ENCODE results near the gene BLTP2. TPM values are rescaled to one million over a fixed set of nuclear protein-coding genes. Genes with fewer than 3 reads are reported as not detected.
"Not testable (repeated sequence)": the region's sequence is repeated elsewhere in the genome, so short reads cannot be mapped to it uniquely, and the experiment has no call there.

Gene BLTP2
- total RNA-seq: 135 and 142 TPM in 2 replicates

GRCh38 chr17:28644787-28645575 is at the start of gene BLTP2:
Gene BLTP2, minus strand, starts transcription at chr17:28645158. Its CDS starts 102 bp downstream, at chr17:28645056.
- peak; percentile 88 to 97 for DNase-seq (ENCODE audit: low read depth in 2 of 2)

DNA sequence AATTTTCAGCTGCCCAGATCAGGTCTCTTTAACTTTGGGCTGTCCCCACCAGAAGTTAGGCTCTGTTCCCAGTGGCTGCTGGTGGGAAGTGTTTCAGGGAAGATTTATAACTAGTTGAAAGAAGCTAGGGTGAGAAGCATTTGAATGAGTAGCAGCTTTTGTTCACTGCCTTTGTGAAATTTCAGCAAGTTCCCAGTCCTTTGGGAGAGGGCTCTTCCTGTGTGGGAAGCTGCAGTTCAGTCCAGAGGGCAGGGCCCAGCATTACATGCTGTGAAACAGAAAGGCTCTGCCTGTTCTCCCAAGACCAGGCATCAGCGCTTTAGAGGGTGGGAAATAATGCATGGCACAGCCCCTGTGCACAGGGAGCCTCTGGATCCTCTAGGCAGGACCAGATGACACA is 48.9 kb upstream of the BLTP2 start:
- DNase-seq (ENCODE audit: low read depth in 2 of 2): no peak

- DNase-seq (ENCODE audit: low read depth in 2 of 2): no peak
These were observed 44.1 kb upstream of the BLTP2 start for GRCh38 chr17:28689011-28689410.

DNA sequence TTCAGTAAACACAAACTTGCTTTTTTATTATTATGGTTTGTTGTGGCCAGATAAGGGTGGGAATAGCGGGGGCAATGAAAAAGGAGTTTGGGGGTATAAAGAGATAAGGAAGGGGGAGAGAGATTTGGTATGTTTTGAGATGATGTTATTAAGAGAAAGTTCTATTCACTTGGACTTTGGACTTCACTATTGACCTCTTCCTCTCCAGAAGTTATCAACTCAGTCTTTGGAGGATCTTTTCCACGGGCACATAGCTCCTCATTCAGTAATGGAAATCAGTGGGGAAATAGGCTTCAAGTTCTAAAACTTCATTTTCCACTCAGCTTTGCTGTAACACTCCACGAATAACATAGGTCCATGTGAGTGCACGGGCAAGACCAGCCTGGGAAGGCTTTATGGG is 43.5 kb upstream of the BLTP2 start:
- no peak for DNase-seq (ENCODE audit: low read depth in 2 of 2)

- DNase-seq (ENCODE audit: low read depth in 2 of 2): no peak
These were observed 41.3 kb upstream of the BLTP2 start for GRCh38 chr17:28686296-28686695.

- no peak for DNase-seq (ENCODE audit: low read depth in 2 of 2)
These were observed 40.4 kb upstream of the BLTP2 start for GRCh38 chr17:28685366-28685765.

- DNase-seq (ENCODE audit: low read depth in 2 of 2): no peak
These were observed 40.0 kb upstream of the BLTP2 start for GRCh38 chr17:28684963-28685362.

GRCh38 chr17:28682655-28683054 is 37.7 kb upstream of the BLTP2 start:
- no peak for DNase-seq (ENCODE audit: low read depth in 2 of 2)

GRCh38 chr17:28675980-28676379 is 31.0 kb upstream of the BLTP2 start:
- no peak for DNase-seq (ENCODE audit: low read depth in 2 of 2)

DNA sequence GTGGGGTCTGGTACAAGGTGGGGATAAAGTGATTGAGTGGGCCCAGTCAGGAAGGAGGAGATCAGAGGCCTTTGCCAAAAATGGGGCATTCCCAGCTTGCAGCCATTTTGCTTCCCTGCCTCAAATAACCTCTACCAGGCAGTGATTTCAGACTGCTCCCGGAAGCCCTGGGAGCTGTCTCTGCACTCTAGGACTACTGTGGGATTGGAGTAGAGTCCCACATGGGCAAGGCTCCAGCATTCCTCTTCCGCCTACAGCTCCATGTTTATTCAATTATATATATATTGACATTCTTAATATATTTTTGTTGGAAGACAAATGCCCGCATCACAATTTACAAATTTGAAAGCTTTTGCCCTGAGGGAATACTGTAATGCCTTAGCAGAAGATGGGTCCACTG is 30.5 kb upstream of the BLTP2 start:
- DNase-seq (ENCODE audit: low read depth in 2 of 2): no peak

DNA sequence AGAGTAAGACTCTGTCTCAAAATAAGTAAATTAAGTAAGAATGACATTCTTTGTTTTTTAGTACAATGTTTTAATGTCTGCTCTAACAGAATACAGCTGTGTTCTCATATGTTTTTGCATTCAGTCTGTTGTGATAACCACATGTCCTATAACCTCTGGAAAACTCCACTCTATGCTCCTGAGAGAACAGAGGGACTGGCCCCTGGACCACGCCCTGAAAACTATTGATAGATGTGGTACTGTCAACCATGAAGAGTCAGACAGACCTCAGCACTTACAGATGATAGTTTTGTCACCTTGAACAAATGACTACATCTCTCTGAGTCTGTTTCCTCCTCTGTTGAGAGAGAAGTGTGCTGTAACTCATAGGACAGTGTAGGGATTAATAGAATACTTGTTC is 25.0 kb upstream of the BLTP2 start:
- no peak for DNase-seq (ENCODE audit: low read depth in 2 of 2)

DNA sequence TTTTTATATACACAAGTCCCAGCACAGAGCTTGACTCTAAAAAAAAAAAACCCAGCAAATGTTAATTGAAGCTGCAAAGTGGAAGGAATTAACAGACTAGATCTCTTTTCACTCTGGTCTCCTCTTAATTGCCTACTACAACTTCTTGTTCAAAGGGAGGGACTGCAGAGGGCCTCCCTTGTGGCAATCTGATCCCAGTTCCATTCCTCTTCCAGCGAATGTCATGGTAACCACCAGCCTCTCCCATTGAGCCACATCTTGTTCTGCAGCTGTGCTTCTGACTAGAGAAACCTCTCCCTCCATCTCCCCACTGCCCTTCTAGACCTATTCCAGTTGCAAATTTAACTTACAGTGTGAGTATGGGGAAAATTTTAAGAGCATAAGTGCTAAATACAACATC is 22.9 kb upstream of the BLTP2 start:
- DNase-seq (ENCODE audit: low read depth in 2 of 2): no peak

GRCh38 chr17:28665994-28666393 is 21.0 kb upstream of the BLTP2 start:
- DNase-seq (ENCODE audit: low read depth in 2 of 2): no peak

DNA sequence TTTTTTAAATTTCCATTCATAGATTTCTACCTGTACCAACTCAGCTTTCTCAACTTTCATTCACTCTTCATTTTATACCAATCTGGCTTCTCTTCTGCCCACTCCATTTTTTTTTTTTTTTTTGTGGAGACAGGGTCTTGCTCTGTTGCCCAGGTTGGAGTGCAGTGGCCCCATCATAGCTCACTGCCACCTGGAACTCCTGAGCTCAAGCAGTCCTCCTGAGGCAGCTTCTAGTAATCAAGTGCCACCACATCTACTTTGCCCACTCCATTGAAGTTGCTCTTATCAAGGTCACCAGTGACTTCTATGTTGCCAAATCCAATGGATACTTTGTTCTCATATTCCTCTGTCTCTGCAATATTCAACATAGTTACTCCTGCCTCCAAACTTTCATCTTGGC is 18.8 kb upstream of the BLTP2 start:
- DNase-seq (ENCODE audit: low read depth in 2 of 2): no peak

GRCh38 chr17:28662527-28662829 is 17.5 kb upstream of the BLTP2 start:
- no peak for DNase-seq (ENCODE audit: low read depth in 2 of 2)

- peak; percentile 75 to 89 for DNase-seq (ENCODE audit: low read depth in 2 of 2)
These were observed 16.9 kb upstream of the BLTP2 start, which contains the start of the genes SDF2 and SUPT6H for GRCh38 chr17:28661635-28662526. Gene SDF2, minus strand, starts transcription at chr17:28661906. Its CDS starts 30 bp downstream, at chr17:28661876. Gene SUPT6H, plus strand, starts transcription at chr17:28662205. Its CDS starts 11,197 bp downstream, at chr17:28673402.

DNA sequence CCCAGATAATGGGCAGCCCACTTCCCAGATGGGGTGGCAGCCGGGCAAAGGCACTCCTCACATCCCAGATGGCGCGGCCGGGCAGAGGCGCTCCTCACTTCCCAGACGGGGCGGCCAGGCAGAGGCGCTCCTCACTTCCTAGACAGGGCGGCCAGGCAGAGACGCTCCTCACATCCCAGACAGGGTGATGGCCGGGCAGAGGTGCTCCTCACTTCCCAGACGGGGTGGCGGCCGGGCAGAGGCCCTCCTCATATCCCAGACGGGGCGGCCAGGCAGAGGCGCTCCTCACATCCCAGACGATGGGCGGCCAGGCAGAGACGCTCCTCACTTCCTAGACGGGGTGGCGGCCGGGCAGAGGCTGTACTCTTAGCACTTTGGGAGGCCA is 14.5 kb upstream of the BLTP2 start:
- DNase-seq (ENCODE audit: low read depth in 2 of 2): not testable (repeated sequence)

DNA sequence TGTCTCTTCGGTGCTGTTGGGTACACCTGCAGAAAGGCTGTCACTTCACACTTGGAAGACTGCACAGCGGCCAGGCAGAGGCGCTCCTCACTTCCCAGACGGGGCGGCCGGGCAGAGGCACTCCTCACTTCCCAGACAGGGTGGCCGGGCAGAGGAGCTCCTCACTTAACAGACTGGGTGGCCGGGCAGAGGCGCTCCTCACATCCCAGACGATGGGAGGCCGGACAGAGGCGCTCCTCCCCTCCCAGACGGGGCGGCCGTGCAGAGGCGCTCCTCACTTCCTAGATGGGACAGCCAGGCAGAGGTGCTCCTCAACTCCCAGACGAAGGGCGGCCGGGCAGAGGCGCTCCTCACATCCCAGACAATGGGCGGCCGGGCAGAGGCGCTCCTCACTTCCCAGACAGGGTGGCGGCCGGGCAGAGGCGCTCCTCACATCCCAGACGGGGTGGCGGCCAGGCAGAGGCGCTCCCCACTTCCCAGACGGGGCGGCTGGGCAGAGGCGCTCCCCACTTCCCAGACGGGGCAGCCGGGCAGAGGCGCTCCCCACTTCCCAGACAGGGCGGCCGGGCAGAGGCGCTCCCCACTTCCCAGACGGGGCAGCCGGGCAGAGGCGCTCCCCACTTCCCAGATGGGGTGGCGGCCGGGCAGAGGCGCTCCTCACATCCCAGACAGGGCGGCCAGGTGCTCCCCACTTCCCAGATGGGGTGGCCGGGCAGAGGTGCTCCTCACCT is 14.0 kb upstream of the BLTP2 start:
- not testable (repeated sequence) for DNase-seq (ENCODE audit: low read depth in 2 of 2)

GRCh38 chr17:28658342-28658741 is 13.4 kb upstream of the BLTP2 start:
- not testable (repeated sequence) for DNase-seq (ENCODE audit: low read depth in 2 of 2)

DNA sequence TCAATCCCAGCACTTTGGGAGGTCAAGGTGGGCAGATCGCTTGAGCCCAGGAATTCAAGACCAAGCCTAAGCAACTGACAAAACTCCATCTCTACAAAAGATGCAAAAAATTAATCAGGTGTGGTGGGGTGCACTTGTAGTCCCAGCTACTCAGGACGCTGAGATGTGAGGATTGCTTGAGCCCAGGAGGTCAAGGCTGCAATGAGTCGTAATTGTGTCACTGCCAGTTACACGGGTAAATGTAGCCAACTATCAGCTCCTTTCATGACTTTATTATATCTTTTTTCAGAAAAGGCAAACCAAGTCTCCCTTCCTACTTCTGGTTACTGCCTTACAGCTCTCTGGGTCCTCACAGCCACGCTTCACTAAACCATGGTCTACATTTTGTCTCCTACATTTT is 12.8 kb upstream of the BLTP2 start:
- no peak for DNase-seq (ENCODE audit: low read depth in 2 of 2)

- no peak for DNase-seq (ENCODE audit: low read depth in 2 of 2)
These were observed 10.2 kb upstream of the BLTP2 start for GRCh38 chr17:28655160-28655559.

GRCh38 chr17:28648698-28649097 is 3.7 kb upstream of the BLTP2 start:
- no peak for DNase-seq (ENCODE audit: low read depth in 2 of 2)
